ENCODE measurements around the gene ELL.
"Not testable (repeated sequence)": the region's sequence is repeated elsewhere in the genome, so short reads cannot be mapped to it uniquely, and the experiment has no call there.

The ELL gene

DNA sequence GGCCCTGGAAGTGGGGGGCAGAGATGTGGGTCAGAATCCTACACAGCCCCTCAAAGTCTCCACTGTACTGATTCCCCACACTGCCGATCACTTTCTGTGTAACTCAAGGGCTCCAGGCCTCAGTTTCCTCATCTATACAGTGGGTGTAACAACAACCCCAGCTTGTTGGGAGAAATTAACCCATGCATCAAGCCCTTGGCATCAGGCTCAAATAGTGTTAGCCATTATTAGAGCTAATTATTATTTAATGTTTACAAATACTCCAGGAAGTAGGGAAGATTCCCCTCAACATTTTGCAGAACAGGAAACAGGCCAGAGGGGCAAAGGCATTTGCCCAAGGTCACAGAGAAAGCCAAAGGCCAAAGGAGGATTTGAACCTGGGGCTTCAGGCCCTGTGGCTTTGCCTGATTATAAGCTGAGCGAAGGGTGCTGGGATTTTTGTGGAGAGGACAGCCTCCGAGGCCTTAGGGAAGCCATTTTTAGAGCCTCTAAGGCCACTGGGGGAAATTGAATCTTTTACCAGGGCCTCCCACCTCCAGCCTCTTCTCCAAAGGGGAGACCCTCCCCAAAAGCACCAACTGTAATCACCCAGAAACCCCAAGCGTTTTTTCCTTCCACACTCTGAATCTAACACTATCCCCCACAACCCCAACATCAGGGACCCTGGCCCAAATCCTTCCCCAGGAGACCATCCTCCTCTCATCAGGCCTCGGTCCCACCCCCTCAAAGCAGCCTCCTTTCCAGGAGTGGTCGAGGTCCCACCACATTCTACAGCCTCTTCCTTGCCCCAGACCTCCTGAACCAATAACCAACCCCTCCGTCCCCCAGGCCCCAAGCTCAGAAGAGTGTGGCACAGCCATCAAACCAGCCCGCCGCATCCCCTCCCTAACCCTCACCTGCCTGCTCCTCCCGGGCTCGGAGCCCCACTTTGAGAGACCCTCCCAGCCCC, 20.4 kb upstream of the ELL start:
- ChIA-PET POLR2A (interaction anchor here (0.6 kb wide), 1 partner anchor 12 kb away, joined by 3 read pairs; no protein-coding TSS in a partner anchor), CTCF (interaction anchor here (1.0 to 1.3 kb wide), 3 partner anchors 13 to 52 kb away, joined by 3 to 4 read pairs (median 3); no protein-coding TSS in a partner anchor)
- DNase-seq (ENCODE audit: extremely low spot score) = no peak
- TF ChIP-seq, protein P1, sequence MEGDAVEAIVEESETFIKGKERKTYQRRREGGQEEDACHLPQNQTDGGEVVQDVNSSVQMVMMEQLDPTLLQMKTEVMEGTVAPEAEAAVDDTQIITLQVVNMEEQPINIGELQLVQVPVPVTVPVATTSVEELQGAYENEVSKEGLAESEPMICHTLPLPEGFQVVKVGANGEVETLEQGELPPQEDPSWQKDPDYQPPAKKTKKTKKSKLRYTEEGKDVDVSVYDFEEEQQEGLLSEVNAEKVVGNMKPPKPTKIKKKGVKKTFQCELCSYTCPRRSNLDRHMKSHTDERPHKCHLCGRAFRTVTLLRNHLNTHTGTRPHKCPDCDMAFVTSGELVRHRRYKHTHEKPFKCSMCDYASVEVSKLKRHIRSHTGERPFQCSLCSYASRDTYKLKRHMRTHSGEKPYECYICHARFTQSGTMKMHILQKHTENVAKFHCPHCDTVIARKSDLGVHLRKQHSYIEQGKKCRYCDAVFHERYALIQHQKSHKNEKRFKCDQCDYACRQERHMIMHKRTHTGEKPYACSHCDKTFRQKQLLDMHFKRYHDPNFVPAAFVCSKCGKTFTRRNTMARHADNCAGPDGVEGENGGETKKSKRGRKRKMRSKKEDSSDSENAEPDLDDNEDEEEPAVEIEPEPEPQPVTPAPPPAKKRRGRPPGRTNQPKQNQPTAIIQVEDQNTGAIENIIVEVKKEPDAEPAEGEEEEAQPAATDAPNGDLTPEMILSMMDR (IDR thresholded peaks at IDR 0.05; ENCODE audit: control extremely low read depth, extremely low read depth, low read depth, missing control alignments) = no peak

DNA sequence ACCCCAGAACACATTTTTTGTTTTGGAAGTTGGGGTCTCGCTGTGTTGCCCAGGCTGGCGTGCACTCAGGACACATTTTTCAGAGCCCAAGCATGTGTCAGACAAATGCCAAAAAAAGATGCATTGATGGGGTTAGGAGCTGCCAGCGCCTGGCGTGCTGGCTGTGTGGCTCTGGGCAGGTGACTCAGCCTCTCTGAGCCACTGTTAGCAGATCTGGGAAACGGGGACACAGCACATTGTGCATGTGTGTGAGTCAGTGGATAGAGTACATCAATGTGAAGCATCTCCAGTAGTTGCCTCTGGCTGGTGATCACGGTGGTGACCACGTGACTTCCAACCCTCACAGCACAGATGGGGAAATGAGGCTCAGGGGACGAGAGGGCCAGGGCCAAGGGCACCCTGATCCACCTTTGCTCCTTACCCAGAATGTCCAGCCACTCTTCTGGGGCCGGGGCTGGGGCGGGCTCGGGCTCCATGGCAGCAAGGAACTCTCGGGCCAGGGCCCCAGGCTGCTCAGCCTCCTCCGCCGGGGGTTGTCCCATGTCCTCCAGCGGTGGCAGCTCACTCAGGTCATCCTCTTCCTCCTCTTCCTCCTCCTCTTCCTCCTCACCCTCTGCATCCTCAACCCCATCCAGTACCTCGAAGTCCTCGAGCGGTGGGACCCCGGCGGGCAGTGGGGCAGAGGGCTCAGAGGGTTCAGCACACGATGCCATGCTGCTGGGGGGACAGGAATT, 19.6 kb upstream of the ELL start:
- CTCF ChIA-PET = interaction anchor here (1.0 to 1.3 kb wide), 3 partner anchors 12 to 52 kb away, joined by 3 to 4 read pairs (median 3); no protein-coding TSS in a partner anchor

DNA sequence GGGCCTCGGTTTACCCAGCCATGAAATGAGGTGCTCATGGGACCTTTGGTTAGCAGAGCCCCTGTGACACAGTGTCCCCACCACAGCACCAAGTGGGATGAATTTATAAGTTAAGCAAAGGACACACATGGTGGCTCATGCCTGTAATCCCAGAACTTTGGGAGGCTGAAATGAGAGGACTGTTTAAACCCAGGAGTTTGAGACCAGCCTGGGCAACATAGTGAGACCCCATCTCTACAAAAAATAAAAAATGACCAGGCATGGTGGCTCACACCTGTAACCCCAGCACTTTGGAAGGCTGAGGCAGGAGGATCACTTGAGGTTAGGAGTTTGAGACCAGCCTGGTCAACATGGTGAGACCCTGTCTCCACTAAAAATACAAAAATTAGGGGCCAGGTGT, 18.3 kb upstream of the ELL start:
- CTCF ChIA-PET = not testable (repeated sequence)

More for the DNA sequence above, 19.6 kb upstream of the ELL start:
- POLR2A ChIA-PET = no interaction called here
- TF ChIP-seq, protein P1 (IDR thresholded peaks at IDR 0.05; ENCODE audit: control extremely low read depth, extremely low read depth, low read depth, missing control alignments) = no peak
- DNase-seq (ENCODE audit: extremely low spot score) = no peak

DNA sequence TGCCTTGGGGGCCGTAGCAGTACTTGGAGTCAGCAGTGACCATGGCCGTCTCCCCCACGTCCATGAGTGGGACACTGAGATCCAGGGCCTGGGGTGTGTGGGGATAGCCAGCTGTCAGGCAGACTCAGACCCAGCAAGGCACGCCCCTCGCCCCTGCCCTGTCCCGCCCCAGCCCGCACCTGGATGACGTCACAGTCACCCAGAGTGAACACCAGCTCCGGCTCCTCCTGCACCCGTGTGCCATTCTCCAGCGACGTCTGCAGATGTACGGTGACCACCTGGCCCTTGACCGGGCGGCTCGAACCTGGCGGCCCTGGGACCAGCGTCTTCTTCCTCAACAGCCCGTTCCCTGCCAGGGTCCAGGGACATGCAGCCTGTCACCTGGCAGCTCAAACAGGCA, 17.5 kb upstream of the ELL start:
- no peak for DNase-seq (ENCODE audit: extremely low spot score)
- ChIA-PET CTCF (interaction anchor here (1.1 to 1.4 kb wide), 2 partner anchors 17 to 50 kb away, joined by 3 to 4 read pairs; partner anchors contain the start of gene REX1BD), POLR2A (no interaction called here)
- TF ChIP-seq, protein P1 (IDR thresholded peaks at IDR 0.05; ENCODE audit: control extremely low read depth, extremely low read depth, low read depth, missing control alignments) = no peak

More for the DNA sequence above, 18.3 kb upstream of the ELL start:
- POLR2A ChIA-PET = interaction anchor here (0.6 kb wide), 1 partner anchor 16 kb away, joined by 4 read pairs; no protein-coding TSS in a partner anchor
- not testable (repeated sequence) for DNase-seq (ENCODE audit: extremely low spot score)

DNA sequence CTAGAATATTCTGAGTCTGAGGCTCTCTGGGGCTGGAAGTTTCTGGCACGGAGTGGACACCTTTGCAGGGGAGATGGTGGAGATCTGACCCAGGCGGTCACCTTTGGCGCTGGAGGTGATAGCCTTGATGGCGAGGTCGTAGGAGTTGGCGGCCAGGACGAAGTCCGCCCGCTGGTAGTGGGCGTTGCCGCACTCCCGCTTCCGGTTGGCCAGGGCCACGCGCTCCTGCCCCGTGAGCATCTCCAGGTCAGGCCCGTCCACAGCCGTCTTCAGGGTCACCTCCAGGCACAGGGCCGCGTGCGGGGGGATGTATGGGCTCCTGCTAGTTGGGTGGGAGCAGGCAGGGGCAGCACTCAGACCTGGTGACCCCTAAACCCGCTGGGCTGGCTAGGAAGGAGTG, 16.2 kb upstream of the ELL start:
- DNase-seq (ENCODE audit: extremely low spot score) = no peak
- TF ChIP-seq, protein P1 (IDR thresholded peaks at IDR 0.05; ENCODE audit: control extremely low read depth, extremely low read depth, low read depth, missing control alignments) = no peak
- POLR2A ChIA-PET = no interaction called here
- CTCF ChIA-PET = no interaction called here

- ChIA-PET CTCF (no interaction called here), POLR2A (no interaction called here)
- no peak for DNase-seq (ENCODE audit: extremely low spot score)
- TF ChIP-seq, protein P1 (IDR thresholded peaks at IDR 0.05; ENCODE audit: control extremely low read depth, extremely low read depth, low read depth, missing control alignments) = no peak
These were observed 15.6 kb upstream of the ELL start for GRCh38 chr19:18537431-18537830.

Data from GM10248 (cell line).